A549 treated with AZD9567 at 1 μM for 4 hours (cell line): ENCODE results near the gene ZBTB25. TPM values are rescaled to one million over a fixed set of nuclear protein-coding genes. Genes with fewer than 3 reads are reported as not detected.

Source experiments
- total RNA-seq: library from RNA; stranded (reverse); fragments of 200-300 nt; extraction: Qiagen RNA extraction; gene quantifications from 5 replicates; pipeline ENCODE4 v1.2.3, GENCODE V29; 2022; ENCODE audit not compliant: insufficient read depth

Gene ZBTB25
- total RNA-seq: 5.0 to 8.2 TPM (median 5.6 TPM) in 5 replicates

GRCh38 chr14:64503434-64504309, at the start of gene ZBTB25:
Gene ZBTB25, minus strand, starts transcription at chr14:64503838. Its CDS starts 13,305 bp downstream, at chr14:64490533.

GRCh38 chr14:64549791-64550620, 46.4 kb upstream of the ZBTB25 start, which contains the start of gene PPP1R36:
Gene PPP1R36, plus strand, starts transcription at chr14:64549961. Its CDS starts 37 bp downstream, at chr14:64549998.

GRCh38 chr14:64540208-64541202, 36.9 kb upstream of the ZBTB25 start, which contains the start of gene HSPA2:
Gene HSPA2, plus strand, starts transcription at chr14:64540741. Its CDS starts 109 bp downstream, at chr14:64540850.

GRCh38 chr14:64504310-64504896, 765 bp upstream of the ZBTB25 start, which contains the start of gene ZBTB1:
Gene ZBTB1, plus strand, starts transcription at chr14:64504770. Its CDS starts 16,735 bp downstream, at chr14:64521505.

GRCh38 chr14:64465191-64465822, 38.3 kb downstream of the ZBTB25 start, which contains the start of gene AKAP5:
Gene AKAP5, plus strand, starts transcription at chr14:64465499. Its CDS starts 2,896 bp downstream, at chr14:64468395.

Other genes with a start within 250 kb of the ZBTB25 start
- 0.01 to 0.06 TPM in 2 of 5 replicates, not detected in the others for gene ESR2, start 209.5 kb downstream of the ZBTB25 start, total RNA-seq
- 103 to 130 TPM (median 111 TPM) in 5 replicates for gene MTHFD1, start 115.5 kb downstream of the ZBTB25 start, total RNA-seq
- 0.26 to 0.42 TPM (median 0.39 TPM) in 5 replicates for gene AKAP5, start 38.3 kb downstream of the ZBTB25 start, total RNA-seq
- 19.4 to 28.1 TPM (median 21.3 TPM) in 5 replicates for gene ZBTB1, start 932 bp upstream of the ZBTB25 start, total RNA-seq
- 28.4 to 47.2 TPM (median 36.0 TPM) in 5 replicates for gene HSPA2, start 36.9 kb upstream of the ZBTB25 start, total RNA-seq
- 0.17 to 0.37 TPM (median 0.34 TPM) in 4 of 5 replicates, not detected in the other for gene PPP1R36, start 46.1 kb upstream of the ZBTB25 start, total RNA-seq
- 19.5 to 28.7 TPM (median 27.1 TPM) in 5 replicates for gene PLEKHG3, start 200.6 kb upstream of the ZBTB25 start, total RNA-seq